ENCODE measurements around the gene DLX6. TPM values are rescaled to one million over a fixed set of nuclear protein-coding genes. Genes with fewer than 3 reads are reported as not detected.

The DLX6 gene
- 10 to 100 TPM in 1 of 2 donors, 1 to 10 TPM in 1; 7.3 to 10.1 TPM for total RNA-seq
- 6.6 TPM for polyA plus RNA-seq (ENCODE audit: insufficient read depth, low read depth, low replicate concordance)
- long read RNA-seq, donor 1, partial matches to known transcripts, result 0 of 1 reads
- long read RNA-seq, donor 1, other reads (novel, unspliced or antisense), result 0 of 1 reads
- long read RNA-seq, donor 2, result 0 reads

- DNase-seq, result peak; percentile 83
- H3K36me3 ChIP-seq (ENCODE audit: low read depth, missing control alignments), result no peaks in the 10 kb centered on the region
- intact Hi-C loops (cut with DNase I; ENCODE audit: low total_unique reads), result no loop called here
- H3K27me3 ChIP-seq, result peaks cover 7% of the 10 kb centered on the region
- TF ChIP-seq CTCF (IDR thresholded peaks at IDR 0.05) (no peak), POLR2A (IDR thresholded peaks at IDR 0.05) (no peak)
- H3K9me3 ChIP-seq, result no peaks in the 10 kb centered on the region
- peaks cover 3% of the 10 kb centered on the region for H3K4me1 ChIP-seq
- H3K27ac ChIP-seq, result peak within 1 kb of the TSS in 1 of 2 donors; percentile 53
- H3K4me3 ChIP-seq, result peak within 1 kb of the TSS; percentile 39 to 53
- 4 to 8% methylated on average over 19 to 44 of the region's 44 CpGs for WGBS, 2 donors
These were observed at the start of gene DLX6 for GRCh38 chr7:97005183-97006054. DLX6 (plus strand) TSS chr7:97005553; CDS start chr7:97005978, 425 bp downstream.

GRCh38 chr7:96959135-96959534 lies 46.2 kb upstream of the DLX6 start:
- Histone ChIP-seq H3K27me3 (no peaks in the 10 kb centered on the region), H3K9me3 (no peaks in the 10 kb centered on the region), H3K4me1 (no peaks in the 10 kb centered on the region), H3K36me3 (ENCODE audit: low read depth, missing control alignments) (no peaks in the 10 kb centered on the region), H3K4me3 (no peak overlapping the region), H3K27ac (no peak overlapping the region)
- DNase-seq, result no peak
- intact Hi-C loops (cut with DNase I; ENCODE audit: low total_unique reads), result no loop called here
- no peak for TF ChIP-seq CTCF (IDR thresholded peaks at IDR 0.05)
- no peak for TF ChIP-seq POLR2A (IDR thresholded peaks at IDR 0.05)

- intact Hi-C loops (cut with DNase I; ENCODE audit: low total_unique reads), result no loop called here
- Histone ChIP-seq H3K4me1 (no peaks in the 10 kb centered on the region), H3K27ac (no peak overlapping the region), H3K36me3 (ENCODE audit: low read depth, missing control alignments) (no peaks in the 10 kb centered on the region), H3K4me3 (no peak overlapping the region), H3K27me3 (no peaks in the 10 kb centered on the region), H3K9me3 (no peaks in the 10 kb centered on the region)
- no peak for TF ChIP-seq POLR2A (IDR thresholded peaks at IDR 0.05)
- TF ChIP-seq CTCF (IDR thresholded peaks at IDR 0.05), result no peak
- 65 to 69% methylated on average over 8 to 9 of the region's 9 CpGs for WGBS, 2 donors
- no peak for DNase-seq
These were observed 43.0 kb upstream of the DLX6 start for GRCh38 chr7:96962221-96962885.

- Histone ChIP-seq H3K27ac (no peak overlapping the region), H3K27me3 (no peaks in the 10 kb centered on the region), H3K4me1 (no peaks in the 10 kb centered on the region), H3K4me3 (no peak overlapping the region), H3K9me3 (no peaks in the 10 kb centered on the region), H3K36me3 (ENCODE audit: low read depth, missing control alignments) (no peaks in the 10 kb centered on the region)
- 81 to 83% methylated on average over 2 of the region's 2 CpGs for WGBS, 2 donors
- TF ChIP-seq CTCF (IDR thresholded peaks at IDR 0.05), result no peak
- TF ChIP-seq POLR2A (IDR thresholded peaks at IDR 0.05), result no peak
- no peak for DNase-seq
- intact Hi-C loops (cut with DNase I; ENCODE audit: low total_unique reads), result no loop called here
These were observed 36.4 kb upstream of the DLX6 start for GRCh38 chr7:96968981-96969380.
